Activated T-helper 2 cell treated with anti-CD3 and anti-CD28 coated beads, Interferon-gamma antibody, Interleukin-2, Interleukin-4, amounts not matched to agents 10 μg/mL and 5 μg/mL and 100 μg/mL, durations not matched to agents 14 hours and 24 hours and 36 hours (primary cell): ENCODE results near the gene HGFAC. TPM values are rescaled to one million over a fixed set of nuclear protein-coding genes. Genes with fewer than 3 reads are reported as not detected.

Experiments
- DNase-seq: peaks from one replicate; pipeline ENCODE4 v3.0.0; 2021; ENCODE audit warnings: low spot score
- H3K27ac Mint-ChIP-seq: one replicate; pipeline ENCODE4 v1.8.0; 2021; ENCODE audit warnings: mixed read lengths
- H3K27me3 Mint-ChIP-seq: one replicate; pipeline ENCODE4 v1.8.0; 2021; ENCODE audit warnings: low read depth, mixed read lengths
- H3K36me3 Mint-ChIP-seq: one replicate; pipeline ENCODE4 v1.8.0; 2021; ENCODE audit warnings: low read depth, mixed read lengths
- H3K4me1 Mint-ChIP-seq: one replicate; pipeline ENCODE4 v1.8.0; 2021; ENCODE audit warnings: low read depth, mixed read lengths
- H3K4me3 Mint-ChIP-seq: one replicate; pipeline ENCODE4 v1.8.0; 2021; ENCODE audit warnings: low read depth, mild to moderate bottlenecking, moderate library complexity, mixed read lengths
- H3K9me3 Mint-ChIP-seq: one replicate; pipeline ENCODE4 v1.8.0; 2021; ENCODE audit warnings: mixed read lengths
- intact Hi-C: fragments of 100-400 bp; cut with micrococcal nuclease; formaldehyde crosslinking; loops from one replicate; pipeline ENCODE4 v1.15.1; 2023
- total RNA-seq: library from RNA; stranded (reverse); gene quantifications from 2 replicates; pipeline ENCODE4 v1.2.3, GENCODE V29; 2022

HGFAC gene
- total RNA-seq, 1 donor from 2014 or later, result not detected

- H3K36me3 Mint-ChIP-seq, result no peaks in the 10 kb centered on the region
- peaks cover 21% of the 10 kb centered on the region for H3K27me3 Mint-ChIP-seq
- no peak overlapping the region for H3K4me3 Mint-ChIP-seq
- no peaks in the 10 kb centered on the region for H3K4me1 Mint-ChIP-seq
- H3K27ac Mint-ChIP-seq, result no peak overlapping the region
- DNase-seq, result no peak
- intact Hi-C loops, result no loop called here
- no peaks in the 10 kb centered on the region for H3K9me3 Mint-ChIP-seq
These were observed 51.3 kb downstream of the HGFAC start for GRCh38 chr4:3492741-3493719.

GRCh38 chr4:3493720-3494461 lies 52.1 kb downstream of the HGFAC start:
- DNase-seq, result no peak
- intact Hi-C loops, result no loop called here
- H3K9me3 Mint-ChIP-seq, result no peaks in the 10 kb centered on the region
- peaks cover 15% of the 10 kb centered on the region for H3K27me3 Mint-ChIP-seq
- no peak overlapping the region for H3K4me3 Mint-ChIP-seq
- no peak overlapping the region for H3K27ac Mint-ChIP-seq
- H3K36me3 Mint-ChIP-seq, result no peaks in the 10 kb centered on the region
- no peaks in the 10 kb centered on the region for H3K4me1 Mint-ChIP-seq

GRCh38 chr4:3494462-3494871 lies 52.7 kb downstream of the HGFAC start:
- intact Hi-C loops, result no loop called here
- Mint-ChIP-seq H3K9me3 (no peaks in the 10 kb centered on the region), H3K27ac (no peak overlapping the region), H3K27me3 (peaks cover 11% of the 10 kb centered on the region), H3K36me3 (no peaks in the 10 kb centered on the region), H3K4me1 (no peaks in the 10 kb centered on the region), H3K4me3 (no peak overlapping the region)
- no peak for DNase-seq

GRCh38 chr4:3495204-3495975 lies 53.6 kb downstream of the HGFAC start:
- H3K36me3 Mint-ChIP-seq, result no peaks in the 10 kb centered on the region
- H3K4me1 Mint-ChIP-seq, result no peaks in the 10 kb centered on the region
- no peak overlapping the region for H3K27ac Mint-ChIP-seq
- H3K4me3 Mint-ChIP-seq, result no peak overlapping the region
- intact Hi-C loops, result no loop called here
- H3K27me3 Mint-ChIP-seq, result peaks cover 10% of the 10 kb centered on the region
- no peak for DNase-seq
- no peaks in the 10 kb centered on the region for H3K9me3 Mint-ChIP-seq

- Mint-ChIP-seq H3K27me3 (peaks cover 6% of the 10 kb centered on the region), H3K27ac (no peak overlapping the region)
These were observed 54.3 kb downstream of the HGFAC start for GRCh38 chr4:3496021-3496420.

GRCh38 chr4:3497095-3497494 lies 55.3 kb downstream of the HGFAC start:
- H3K9me3 Mint-ChIP-seq, result no peaks in the 10 kb centered on the region
- intact Hi-C loops, result no loop called here
- H3K4me1 Mint-ChIP-seq, result no peaks in the 10 kb centered on the region
- no peak overlapping the region for H3K27ac Mint-ChIP-seq
- no peak for DNase-seq
- H3K4me3 Mint-ChIP-seq, result no peak overlapping the region
- no peaks in the 10 kb centered on the region for H3K36me3 Mint-ChIP-seq
- no peaks in the 10 kb centered on the region for H3K27me3 Mint-ChIP-seq

More at GRCh38 chr4:3496021-3496420, 54.3 kb downstream of the HGFAC start:
- intact Hi-C loops, result no loop called here
- Mint-ChIP-seq H3K9me3 (no peaks in the 10 kb centered on the region), H3K36me3 (no peaks in the 10 kb centered on the region), H3K4me3 (no peak overlapping the region), H3K4me1 (no peaks in the 10 kb centered on the region)
- DNase-seq, result no peak

- no peaks in the 10 kb centered on the region for H3K4me1 Mint-ChIP-seq
- H3K36me3 Mint-ChIP-seq, result no peaks in the 10 kb centered on the region
- no peaks in the 10 kb centered on the region for H3K9me3 Mint-ChIP-seq
- intact Hi-C loops, result no loop called here
- H3K27ac Mint-ChIP-seq, result no peak overlapping the region
- no peaks in the 10 kb centered on the region for H3K27me3 Mint-ChIP-seq
- H3K4me3 Mint-ChIP-seq, result no peak overlapping the region
- DNase-seq, result no peak
These were observed 56.0 kb downstream of the HGFAC start for GRCh38 chr4:3497523-3498389.

GRCh38 chr4:3498407-3498806 lies 56.6 kb downstream of the HGFAC start:
- H3K9me3 Mint-ChIP-seq, result no peaks in the 10 kb centered on the region
- H3K27me3 Mint-ChIP-seq, result no peaks in the 10 kb centered on the region
- intact Hi-C loops, result no loop called here
- DNase-seq, result no peak
- H3K4me3 Mint-ChIP-seq, result no peak overlapping the region
- no peak overlapping the region for H3K27ac Mint-ChIP-seq
- H3K36me3 Mint-ChIP-seq, result peaks cover 2% of the 10 kb centered on the region
- H3K4me1 Mint-ChIP-seq, result peaks cover 1% of the 10 kb centered on the region

Other genes with a start within 250 kb of the HGFAC start
- gene MSANTD1, start 192.8 kb upstream of the HGFAC start, total RNA-seq, result 0.64 and 0.68 TPM in 2 replicates
- gene RGS12, start 148.9 kb upstream of the HGFAC start, total RNA-seq, result 7.0 and 8.3 TPM in 2 replicates
- not detected in 2 replicates for gene DOK7, start 21.3 kb downstream of the HGFAC start, total RNA-seq
- 80.1 and 84.1 TPM in 2 replicates for gene LRPAP1, start 90.5 kb downstream of the HGFAC start, total RNA-seq